Measurements from ENCODE around the gene SLC9A3. TPM values are rescaled to one million over a fixed set of nuclear protein-coding genes. Genes with fewer than 3 reads are reported as not detected.

SLC9A3 gene
- total and polyA plus RNA-seq, 2 of the 13 experiments (the other 11 are each of a cell fraction or from before 2014, with no cell fraction given) = 1.5 to 1.8 TPM

DNA sequence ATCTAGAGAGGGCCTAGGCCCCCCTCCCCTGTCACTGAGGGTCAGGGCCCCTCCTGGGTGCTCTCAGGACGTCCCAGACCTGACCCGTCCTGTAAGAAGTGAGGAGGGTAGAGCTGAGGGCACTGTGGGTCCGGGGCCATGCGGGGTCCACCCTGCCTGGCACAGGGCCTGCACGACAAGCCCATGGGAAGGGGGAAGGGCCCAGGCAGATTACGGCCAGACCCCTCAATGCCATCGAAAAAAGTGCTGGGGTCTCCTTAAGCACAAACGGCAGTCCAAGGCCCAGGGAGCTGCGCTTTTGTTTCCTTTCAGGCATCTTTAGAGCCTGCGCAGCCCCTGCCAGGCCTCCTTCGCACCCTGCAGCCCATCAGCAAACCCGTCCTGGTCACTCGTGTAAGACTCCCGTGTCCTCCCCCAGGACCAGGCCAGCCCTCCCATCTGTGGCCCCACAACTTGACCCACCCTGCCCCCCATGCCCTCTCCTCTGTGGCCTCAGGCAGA lies 85.7 kb downstream of the SLC9A3 start (continued):
- TF ChIP-seq PRDM15 (CRISPR knock-in tag; IDR thresholded peaks at IDR 0.05) (no peak), SRF (IDR thresholded peaks at IDR 0.05; ENCODE audit: low read depth, low read length) (no peak), JUND (CRISPR knock-in tag; IDR thresholded peaks at IDR 0.05) (no peak), TFDP1 (CRISPR knock-in tag; IDR thresholded peaks at IDR 0.05; ENCODE audit: borderline replicate concordance) (no peak), ZNF629 (CRISPR knock-in tag; conservative IDR thresholded peaks at IDR 0.05) (no peak), DNMT3B (CRISPR knock-in tag; conservative IDR thresholded peaks at IDR 0.05) (no peak), ZNF121 (CRISPR knock-in tag; IDR thresholded peaks at IDR 0.05) (no peak), MED1 (CRISPR knock-in tag; IDR thresholded peaks at IDR 0.05) (no peak), BRF2 (CRISPR knock-in tag; IDR thresholded peaks at IDR 0.05) (no peak), NFE2L2 (IDR thresholded peaks at IDR 0.05; ENCODE audit: low read length) (no peak)
- TF ChIP-seq, protein P1, sequence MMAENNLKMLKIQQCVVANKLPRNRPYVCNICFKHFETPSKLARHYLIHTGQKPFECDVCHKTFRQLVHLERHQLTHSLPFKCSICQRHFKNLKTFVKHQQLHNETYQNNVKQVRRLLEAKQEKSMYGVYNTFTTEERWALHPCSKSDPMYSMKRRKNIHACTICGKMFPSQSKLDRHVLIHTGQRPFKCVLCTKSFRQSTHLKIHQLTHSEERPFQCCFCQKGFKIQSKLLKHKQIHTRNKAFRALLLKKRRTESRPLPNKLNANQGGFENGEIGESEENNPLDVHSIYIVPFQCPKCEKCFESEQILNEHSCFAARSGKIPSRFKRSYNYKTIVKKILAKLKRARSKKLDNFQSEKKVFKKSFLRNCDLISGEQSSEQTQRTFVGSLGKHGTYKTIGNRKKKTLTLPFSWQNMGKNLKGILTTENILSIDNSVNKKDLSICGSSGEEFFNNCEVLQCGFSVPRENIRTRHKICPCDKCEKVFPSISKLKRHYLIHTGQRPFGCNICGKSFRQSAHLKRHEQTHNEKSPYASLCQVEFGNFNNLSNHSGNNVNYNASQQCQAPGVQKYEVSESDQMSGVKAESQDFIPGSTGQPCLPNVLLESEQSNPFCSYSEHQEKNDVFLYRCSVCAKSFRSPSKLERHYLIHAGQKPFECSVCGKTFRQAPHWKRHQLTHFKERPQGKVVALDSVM (CRISPR knock-in tag; IDR thresholded peaks at IDR 0.05) = no peak
- TF ChIP-seq, protein P2, sequence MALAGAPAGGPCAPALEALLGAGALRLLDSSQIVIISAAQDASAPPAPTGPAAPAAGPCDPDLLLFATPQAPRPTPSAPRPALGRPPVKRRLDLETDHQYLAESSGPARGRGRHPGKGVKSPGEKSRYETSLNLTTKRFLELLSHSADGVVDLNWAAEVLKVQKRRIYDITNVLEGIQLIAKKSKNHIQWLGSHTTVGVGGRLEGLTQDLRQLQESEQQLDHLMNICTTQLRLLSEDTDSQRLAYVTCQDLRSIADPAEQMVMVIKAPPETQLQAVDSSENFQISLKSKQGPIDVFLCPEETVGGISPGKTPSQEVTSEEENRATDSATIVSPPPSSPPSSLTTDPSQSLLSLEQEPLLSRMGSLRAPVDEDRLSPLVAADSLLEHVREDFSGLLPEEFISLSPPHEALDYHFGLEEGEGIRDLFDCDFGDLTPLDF (CRISPR knock-in tag; IDR thresholded peaks at IDR 0.05) = no peak

Data from HepG2 (cell line).